Measurements from ENCODE around the gene CCN2. TPM values are rescaled to one million over a fixed set of nuclear protein-coding genes. Genes with fewer than 3 reads are reported as not detected.

Gene CCN2
- total and polyA plus RNA-seq, 7 experiments from 2014 or later, result not detected

DNA sequence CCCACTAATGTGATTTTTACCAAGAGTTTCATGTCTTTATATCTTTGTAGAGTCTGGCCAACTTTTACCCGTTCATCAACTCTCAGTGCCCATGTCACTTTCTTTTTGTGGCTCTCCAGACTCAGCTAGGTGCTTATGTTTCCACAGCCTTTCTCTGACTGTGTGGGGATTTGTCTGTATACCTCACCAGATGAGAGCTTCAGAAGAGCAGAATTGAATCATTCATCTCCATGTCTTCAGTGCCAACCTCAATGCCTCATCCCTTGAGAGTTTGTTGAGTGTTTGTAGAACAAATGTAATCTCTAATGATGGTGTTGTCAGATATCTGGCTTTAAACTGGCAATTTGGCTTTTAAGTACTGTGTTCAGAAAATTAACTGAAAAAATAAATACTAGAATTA is 16.8 kb upstream of the CCN2 start:
- Histone ChIP-seq H3K9me3 (ENCODE audit: control insufficient read depth in 2 of 3, low read length in 3 of 3) (no peaks in the 10 kb centered on the region), H3K27me3 (ENCODE audit: control insufficient read depth in 2 of 2, insufficient read depth in 2 of 2, low read length in 2 of 2) (no peaks in the 10 kb centered on the region), H3K36me3 (ENCODE audit: control insufficient read depth in 2 of 3, insufficient read depth in 3 of 3, low read length in 3 of 3) (no peaks in the 10 kb centered on the region), H3K4me1 (ENCODE audit: control insufficient read depth in 2 of 2, insufficient read depth in 2 of 2, low read length in 2 of 2) (no peaks in the 10 kb centered on the region), H3K27ac (ENCODE audit: low read depth, low read length) (no peak overlapping the region), H3K4me3 (ENCODE audit: low read length) (no peak overlapping the region)
- ATAC-seq (no peak), DNase-seq (no peak)
- no peaks in the 10 kb centered on the region for H3K4me1 Mint-ChIP-seq
- POLR2A ChIA-PET, result no interaction called here
- no peak overlapping the region for H3K4me3 Mint-ChIP-seq
- peaks cover 0 to 22% (median 11%) of the 10 kb centered on the region in 5 donors for H3K27me3 Mint-ChIP-seq
- CTCF ChIA-PET, result no interaction called here
- intact Hi-C loops (cut with micrococcal nuclease), result no loop called here
- no peaks in the 10 kb centered on the region for H3K36me3 Mint-ChIP-seq
- H3K9me3 Mint-ChIP-seq, result peaks cover 0 to 2% (median 0%) of the 10 kb centered on the region in 11 donors
- H3K27ac Mint-ChIP-seq, result no peak overlapping the region

GRCh38 chr6:131966443-131966842 is 15.3 kb upstream of the CCN2 start:
- Mint-ChIP-seq H3K27ac (no peak overlapping the region), H3K27me3 (peaks cover 0 to 19% (median 11%) of the 10 kb centered on the region in 5 donors), H3K9me3 (peaks cover 0 to 2% (median 0%) of the 10 kb centered on the region in 11 donors), H3K4me3 (no peak overlapping the region), H3K36me3 (no peaks in the 10 kb centered on the region), H3K4me1 (no peaks in the 10 kb centered on the region)
- no peaks in the 10 kb centered on the region for H3K9me3 ChIP-seq (ENCODE audit: control insufficient read depth in 2 of 3, low read length in 3 of 3)
- no peaks in the 10 kb centered on the region for H3K4me1 ChIP-seq (ENCODE audit: control insufficient read depth in 2 of 2, insufficient read depth in 2 of 2, low read length in 2 of 2)
- ChIA-PET POLR2A (no interaction called here), CTCF (no interaction called here)
- H3K27me3 ChIP-seq (ENCODE audit: control insufficient read depth in 2 of 2, insufficient read depth in 2 of 2, low read length in 2 of 2), result no peaks in the 10 kb centered on the region
- H3K27ac ChIP-seq (ENCODE audit: low read depth, low read length), result no peak overlapping the region
- no peaks in the 10 kb centered on the region for H3K36me3 ChIP-seq (ENCODE audit: control insufficient read depth in 2 of 3, insufficient read depth in 3 of 3, low read length in 3 of 3)
- intact Hi-C loops (cut with micrococcal nuclease), result no loop called here
- H3K4me3 ChIP-seq (ENCODE audit: low read length), result no peak overlapping the region
- DNase-seq (no peak), ATAC-seq (no peak)

GRCh38 chr6:131963063-131963462 is 11.9 kb upstream of the CCN2 start:
- CTCF ChIA-PET, result no interaction called here
- H3K9me3 ChIP-seq (ENCODE audit: control insufficient read depth in 2 of 3, low read length in 3 of 3), result no peaks in the 10 kb centered on the region
- no peaks in the 10 kb centered on the region for H3K4me1 Mint-ChIP-seq
- H3K27ac Mint-ChIP-seq, result no peak overlapping the region
- no peaks in the 10 kb centered on the region for H3K36me3 Mint-ChIP-seq
- ATAC-seq (no peak), DNase-seq (no peak)
- POLR2A ChIA-PET, result no interaction called here
- no peaks in the 10 kb centered on the region for H3K27me3 ChIP-seq (ENCODE audit: control insufficient read depth in 2 of 2, insufficient read depth in 2 of 2, low read length in 2 of 2)
- peaks cover under 1 to 10% (median 7%) of the 10 kb centered on the region in 5 donors for H3K27me3 Mint-ChIP-seq
- H3K27ac ChIP-seq (ENCODE audit: low read depth, low read length), result no peak overlapping the region
- H3K4me1 ChIP-seq (ENCODE audit: control insufficient read depth in 2 of 2, insufficient read depth in 2 of 2, low read length in 2 of 2), result no peaks in the 10 kb centered on the region
- H3K9me3 Mint-ChIP-seq, result peaks cover 0 to 2% (median 0%) of the 10 kb centered on the region in 11 donors
- no peak overlapping the region for H3K4me3 ChIP-seq (ENCODE audit: low read length)
- intact Hi-C loops (cut with micrococcal nuclease), result no loop called here
- no peaks in the 10 kb centered on the region for H3K36me3 ChIP-seq (ENCODE audit: control insufficient read depth in 2 of 3, insufficient read depth in 3 of 3, low read length in 3 of 3)
- H3K4me3 Mint-ChIP-seq, result no peak overlapping the region

DNA sequence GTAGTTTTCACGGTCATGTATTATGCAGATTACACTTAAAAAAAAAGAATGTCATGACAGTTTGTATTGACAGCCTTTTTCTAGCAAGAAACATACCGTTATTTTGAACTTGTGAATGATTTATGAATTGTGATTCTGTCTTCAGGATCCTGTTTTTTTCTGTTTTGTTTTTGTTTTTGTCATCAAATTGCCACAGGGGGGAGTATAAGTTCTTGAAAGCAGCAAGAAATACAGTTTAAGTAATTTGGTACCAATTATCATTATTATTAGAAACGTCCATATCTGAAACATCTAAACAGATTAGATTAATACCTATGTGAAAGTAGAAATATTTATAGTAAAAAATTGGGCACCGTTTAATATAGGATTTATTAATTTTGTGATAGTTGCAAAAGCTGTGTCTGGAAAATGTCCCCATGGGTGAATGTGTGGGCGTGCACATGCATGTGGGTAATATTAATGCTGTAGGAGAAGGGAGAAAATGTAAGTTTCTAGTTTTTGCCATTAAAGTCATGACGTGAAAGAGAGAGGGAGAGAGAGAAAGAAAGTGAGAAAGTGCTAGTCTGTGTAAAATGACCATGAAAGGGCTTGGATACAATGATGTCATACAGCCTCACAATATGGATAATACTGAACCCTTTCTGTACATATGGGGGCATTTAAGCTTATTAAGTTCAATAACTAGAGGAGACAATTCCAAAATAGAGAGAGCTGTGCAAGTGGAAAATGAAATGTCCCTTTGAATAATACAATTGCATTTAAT is 9.4 kb upstream of the CCN2 start:
- Histone ChIP-seq H3K27me3 (ENCODE audit: control insufficient read depth in 2 of 2, insufficient read depth in 2 of 2, low read length in 2 of 2) (no peaks in the 10 kb centered on the region), H3K4me1 (ENCODE audit: control insufficient read depth in 2 of 2, insufficient read depth in 2 of 2, low read length in 2 of 2) (no peaks in the 10 kb centered on the region), H3K9me3 (ENCODE audit: control insufficient read depth in 2 of 3, low read length in 3 of 3) (no peaks in the 10 kb centered on the region), H3K36me3 (ENCODE audit: control insufficient read depth in 2 of 3, insufficient read depth in 3 of 3, low read length in 3 of 3) (no peaks in the 10 kb centered on the region), H3K27ac (ENCODE audit: low read depth, low read length) (no peak overlapping the region), H3K4me3 (ENCODE audit: low read length) (no peak overlapping the region)
- ATAC-seq (no peak), DNase-seq (no peak)
- Mint-ChIP-seq H3K27me3 (peaks cover 0 to 12% (median 6%) of the 10 kb centered on the region in 5 donors), H3K4me3 (no peak overlapping the region), H3K27ac (no peak overlapping the region), H3K4me1 (no peaks in the 10 kb centered on the region), H3K36me3 (no peaks in the 10 kb centered on the region), H3K9me3 (no peaks in the 10 kb centered on the region)
- CTCF ChIA-PET, result no interaction called here
- intact Hi-C loops (cut with micrococcal nuclease), result no loop called here
- POLR2A ChIA-PET, result no interaction called here

DNA sequence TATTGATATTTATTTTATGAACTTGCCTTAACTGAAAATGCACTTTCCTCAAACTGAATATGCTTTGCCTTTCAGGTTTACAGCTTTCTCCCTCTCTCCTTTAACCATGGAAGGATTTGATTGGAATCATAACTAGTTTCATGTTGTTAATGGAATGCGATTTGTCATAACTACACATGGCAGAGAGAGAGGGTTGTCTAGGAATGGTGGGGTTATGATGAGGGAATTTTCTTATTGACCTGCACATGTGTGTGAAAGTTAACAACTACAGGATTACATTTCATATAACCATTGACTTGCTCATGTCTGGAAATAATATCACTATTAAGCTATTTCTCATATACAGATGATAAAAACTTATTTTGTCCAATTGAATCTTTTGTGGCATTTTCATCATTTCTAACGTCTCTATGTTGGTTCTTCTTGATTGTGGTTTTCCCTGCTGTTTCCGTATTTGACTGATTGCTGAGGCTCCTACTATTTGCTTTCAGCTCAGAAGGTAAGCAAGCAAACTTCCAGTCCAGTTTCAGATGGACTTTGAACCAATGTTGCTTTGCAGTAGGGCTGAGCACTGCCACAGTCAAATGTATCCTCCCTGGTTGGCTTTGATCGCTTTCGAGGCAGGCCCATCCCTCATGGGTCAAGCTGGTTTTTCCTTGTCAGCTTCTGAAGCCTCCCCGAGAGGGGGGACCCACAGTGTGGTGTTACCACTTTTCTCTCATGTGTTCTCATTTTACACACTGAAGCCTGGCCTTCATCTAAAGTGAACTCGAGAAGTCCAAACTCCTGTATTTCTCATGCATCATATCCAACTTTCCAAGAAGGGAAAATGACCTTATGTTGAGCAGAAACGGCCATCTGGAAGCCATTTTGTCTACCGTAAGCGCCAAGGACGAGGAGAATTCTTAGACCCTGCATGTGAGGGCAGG is 7.6 kb upstream of the CCN2 start:
- Histone ChIP-seq H3K27ac (ENCODE audit: low read depth, low read length) (no peak overlapping the region), H3K9me3 (ENCODE audit: control insufficient read depth in 2 of 3, low read length in 3 of 3) (no peaks in the 10 kb centered on the region), H3K27me3 (ENCODE audit: control insufficient read depth in 2 of 2, insufficient read depth in 2 of 2, low read length in 2 of 2) (peaks cover 0 to 8% of the 10 kb centered on the region in 2 donors), H3K4me3 (ENCODE audit: low read length) (no peak overlapping the region), H3K4me1 (ENCODE audit: control insufficient read depth in 2 of 2, insufficient read depth in 2 of 2, low read length in 2 of 2) (no peaks in the 10 kb centered on the region), H3K36me3 (ENCODE audit: control insufficient read depth in 2 of 3, insufficient read depth in 3 of 3, low read length in 3 of 3) (no peaks in the 10 kb centered on the region)
- POLR2A ChIA-PET, result no interaction called here
- DNase-seq, result no peak
- H3K9me3 Mint-ChIP-seq, result no peaks in the 10 kb centered on the region
- H3K27me3 Mint-ChIP-seq, result peaks cover 13 to 26% (median 19%) of the 10 kb centered on the region in 5 donors
- intact Hi-C loops (cut with micrococcal nuclease), result no loop called here
- H3K4me1 Mint-ChIP-seq, result no peaks in the 10 kb centered on the region
- no peak overlapping the region for H3K27ac Mint-ChIP-seq
- CTCF ChIA-PET, result no interaction called here
- H3K36me3 Mint-ChIP-seq, result no peaks in the 10 kb centered on the region
- H3K4me3 Mint-ChIP-seq, result no peak overlapping the region
- ATAC-seq, result no peak

DNA sequence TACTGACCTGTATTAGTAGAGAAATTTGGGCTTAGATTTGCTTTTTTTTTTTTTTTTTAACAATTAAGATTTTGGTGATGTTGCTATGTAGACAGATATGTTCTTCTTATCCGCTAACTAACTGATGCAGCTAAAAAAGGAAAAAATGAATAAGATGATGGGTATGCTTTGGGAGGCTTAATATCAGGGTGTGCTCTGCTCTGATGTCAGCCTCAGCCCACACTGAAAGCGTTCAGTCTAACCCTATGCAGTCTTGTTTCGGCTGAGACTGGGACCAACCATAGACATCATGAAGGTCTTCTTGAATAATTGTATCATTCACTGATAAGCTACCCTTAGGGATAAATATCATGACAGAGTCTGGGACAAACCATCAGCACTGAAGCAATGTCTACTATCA is 6.9 kb upstream of the CCN2 start:
- H3K27ac ChIP-seq (ENCODE audit: low read depth, low read length), result no peak overlapping the region
- no peaks in the 10 kb centered on the region for H3K36me3 Mint-ChIP-seq
- no peaks in the 10 kb centered on the region for H3K4me1 ChIP-seq (ENCODE audit: control insufficient read depth in 2 of 2, insufficient read depth in 2 of 2, low read length in 2 of 2)
- H3K4me1 Mint-ChIP-seq, result no peaks in the 10 kb centered on the region
- H3K27me3 ChIP-seq (ENCODE audit: control insufficient read depth in 2 of 2, insufficient read depth in 2 of 2, low read length in 2 of 2), result peaks cover 0 to 8% of the 10 kb centered on the region in 2 donors
- H3K9me3 Mint-ChIP-seq, result peaks cover 0 to 1% (median 0%) of the 10 kb centered on the region in 11 donors
- intact Hi-C loops (cut with micrococcal nuclease), result no loop called here
- CTCF ChIA-PET, result no interaction called here
- POLR2A ChIA-PET, result no interaction called here
- ATAC-seq (no peak), DNase-seq (no peak)
- no peak overlapping the region for H3K4me3 Mint-ChIP-seq
- H3K36me3 ChIP-seq (ENCODE audit: control insufficient read depth in 2 of 3, insufficient read depth in 3 of 3, low read length in 3 of 3), result no peaks in the 10 kb centered on the region
- peaks cover 19 to 32% (median 24%) of the 10 kb centered on the region in 5 donors for H3K27me3 Mint-ChIP-seq
- no peaks in the 10 kb centered on the region for H3K9me3 ChIP-seq (ENCODE audit: control insufficient read depth in 2 of 3, low read length in 3 of 3)
- H3K27ac Mint-ChIP-seq, result no peak overlapping the region
- H3K4me3 ChIP-seq (ENCODE audit: low read length), result no peak overlapping the region

Measured in naive thymus-derived CD4-positive, alpha-beta T cell (primary cell).